SK-N-SH (cell line): ENCODE data around the gene SGO2.

ENCODE experiments used
- CTCF ChIP-seq: fragments of 200-600 bp; sonication (generic); IDR thresholded peaks from 2 replicates; pipeline ENCODE4 v1.6.1; 2017; ENCODE audit warnings: antibody characterized with exemption, mild to moderate bottlenecking, moderate library complexity
- ELF1 ChIP-seq: IDR thresholded peaks from 2 replicates; pipeline ENCODE4 v1.4.0; 2012
- EZH2phosphoT487 ChIP-seq: fragments of 200-600 bp; sonication (generic); IDR thresholded peaks from 2 replicates; pipeline ENCODE4 v1.6.1; 2017; ENCODE audit warnings: low read depth, mixed run types, mild to moderate bottlenecking, antibody characterized with exemption, moderate library complexity, borderline replicate concordance
- FOSL2 ChIP-seq: IDR thresholded peaks from 2 replicates; pipeline ENCODE4 v1.4.0; 2012; ENCODE audit warnings: low read depth, mild to moderate bottlenecking, moderate library complexity, borderline replicate concordance
- GABPA ChIP-seq: IDR thresholded peaks from 2 replicates; pipeline ENCODE4 v1.4.0; 2012; ENCODE audit warnings: low read depth, mild to moderate bottlenecking
- POLR2AphosphoS5 ChIP-seq: IDR thresholded peaks from 2 replicates; pipeline ENCODE4 v1.6.1; 2012; ENCODE audit warnings: low read depth, low read length
- RCOR1 ChIP-seq: fragments of 150-350 bp; IDR thresholded peaks from 2 replicates; pipeline ENCODE4 v1.6.1; 2017; ENCODE audit warnings: antibody characterized with exemption, low read length
- RXRA ChIP-seq: IDR thresholded peaks from 2 replicates; pipeline ENCODE4 v1.4.0; 2012; ENCODE audit warnings: low read depth, mild to moderate bottlenecking, borderline replicate concordance
- USF2 ChIP-seq: fragments of 150-350 bp; IDR thresholded peaks from 2 replicates; pipeline ENCODE4 v1.6.1; 2017; ENCODE audit warnings: antibody characterized with exemption, low read length, low read depth, borderline replicate concordance
- ZBTB33 ChIP-seq: IDR thresholded peaks from 2 replicates; pipeline ENCODE4 v1.4.0; 2012; ENCODE audit warnings: low read depth, borderline replicate concordance

- TF ChIP-seq FOSL2 (no peak), RXRA (no peak), CTCF (no peak), RCOR1 (no peak), ELF1 (no peak), EZH2phosphoT487 (no peak), GABPA (no peak), POLR2AphosphoS5 (no peak), USF2 (no peak), ZBTB33 (no peak)
Measured at GRCh38 chr2:200486529-200486928, 39.5 kb upstream of the SGO2 start.
